Endothelial cell of umbilical vein (primary cell): ENCODE measurements around the gene NADK. TPM values are rescaled to one million over a fixed set of nuclear protein-coding genes. Genes with fewer than 3 reads are reported as not detected.

Experiments used
- BruUV-seq: library from RNA; stranded (reverse); fragments of 400-500 nt; replicated peaks from 2 replicates; lab custom pipeline; 2021; lab: Mats Ljungman, UMichigan
- CTCF ChIA-PET: fragments of 300-600, 350-600 bp; sonication (Branson Sonifier 250); formaldehyde crosslinking; loops from one replicate; lab custom pipeline; 2021; ENCODE audit warnings: antibody characterized with exemption, inconsistent platforms; lab: Charles Lee
- POLR2A ChIA-PET: fragments of 300-600, 350-600 bp; sonication (Branson Sonifier 250); formaldehyde crosslinking; loops from one replicate; lab custom pipeline; 2021; ENCODE audit warnings: antibody characterized with exemption, inconsistent platforms; lab: Charles Lee
- DNase-seq: peaks from one replicate; pipeline ENCODE4 v3.0.0-alpha.2; 2011; ENCODE audit warnings: low read depth, low spot score
- FAIRE-seq: peaks from 2 replicates; lab custom pipeline; 2011; peaks lifted over from hg19 to GRCh38; lab: Jason Lieb, UNC
- H2AFZ ChIP-seq: 2 replicates; pipeline ENCODE4 v1.6.0; 2012; ENCODE audit warnings: low read depth, low read length, control low read depth, inconsistent platforms
- H3K27ac ChIP-seq: 2 replicates; pipeline ENCODE4 v1.5.1; 2011; ENCODE audit warnings: low read depth, mild to moderate bottlenecking, control low read depth, low read length, moderate library complexity; ENCODE audit not compliant: insufficient read depth
- H3K27me3 ChIP-seq, 2 experiments: 2 replicates each; pipeline versions ENCODE4 v1.6.0 to v1.6.1; 2011; ENCODE audit warnings: low read length in 2 of 2, mixed read lengths in 1 of 2; ENCODE audit not compliant: control insufficient read depth in 2 of 2, insufficient read depth in 2 of 2
- H3K36me3 ChIP-seq, 2 experiments: 2 replicates in 1 of 2; 3 replicates in 1 of 2; pipeline ENCODE4 v1.5.1; 2011; ENCODE audit warnings: low read length in 2 of 2, mild to moderate bottlenecking in 1 of 2, moderate library complexity in 1 of 2; ENCODE audit not compliant: control insufficient read depth in 2 of 2, insufficient read depth in 2 of 2; ENCODE audit errors: extremely low read depth in 1 of 2
- H3K4me1 ChIP-seq: 3 replicates; pipeline ENCODE4 v1.5.1; 2011; ENCODE audit warnings: mild to moderate bottlenecking, low read length; ENCODE audit not compliant: control insufficient read depth, insufficient read depth; ENCODE audit errors: extremely low read depth
- H3K4me2 ChIP-seq: 2 replicates; pipeline ENCODE4 v1.6.1; 2011; ENCODE audit warnings: low read length, control low read depth, mixed read lengths; ENCODE audit not compliant: insufficient read depth
- H3K4me3 ChIP-seq, 3 experiments: fragments of 200-600 bp in 1 of 3; sonication (generic), shearing (Covaris generic) in 1 of 3; replicated peaks in 1 of 3; 2 replicates each; pipeline ENCODE4 v1.5.1; 2011 to 2016; ENCODE audit warnings: control low read depth in 3 of 3, low read length in 3 of 3, mild to moderate bottlenecking in 2 of 3, inconsistent platforms in 1 of 3, low read depth in 1 of 3, moderate library complexity in 1 of 3; ENCODE audit not compliant: insufficient read depth in 1 of 3
- H3K79me2 ChIP-seq: 2 replicates; pipeline ENCODE4 v1.6.0; 2012; ENCODE audit warnings: low read length, inconsistent platforms; ENCODE audit not compliant: control insufficient read depth, insufficient read depth
- H3K9ac ChIP-seq: replicated peaks from 2 replicates; pipeline ENCODE3; 2011; ENCODE audit warnings: low read length, control low read depth; ENCODE audit not compliant: insufficient read depth; ENCODE audit errors: extremely low read depth
- H3K9me1 ChIP-seq: replicated peaks from 3 replicates; pipeline ENCODE4 v1.6.0; 2011; ENCODE audit warnings: mild to moderate bottlenecking, low read length; ENCODE audit not compliant: control insufficient read depth, insufficient read depth; ENCODE audit errors: extremely low read depth
- H3K9me3 ChIP-seq: replicated peaks from 2 replicates; pipeline ENCODE4 v1.5.1; 2012; ENCODE audit warnings: low read length, inconsistent platforms; ENCODE audit not compliant: control insufficient read depth, insufficient read depth
- H4K20me1 ChIP-seq: replicated peaks from 2 replicates; pipeline ENCODE3; 2011; ENCODE audit warnings: mild to moderate bottlenecking, low read length; ENCODE audit not compliant: control insufficient read depth, insufficient read depth; ENCODE audit errors: extremely low read depth
- CTCF ChIP-seq, 2 donors: IDR thresholded peaks; 1 replicate in 1 of 2; 2 replicates in 1 of 2; pipeline ENCODE4 v1.5.1; 2011; ENCODE audit warnings: low read length in 2 of 2, mild to moderate bottlenecking in 2 of 2, moderate library complexity in 2 of 2, control low read depth in 1 of 2, inconsistent platforms in 1 of 2, low read depth in 1 of 2; ENCODE audit not compliant: insufficient read depth in 1 of 2; ENCODE audit errors: extremely low read depth in 1 of 2
- EZH2 ChIP-seq: IDR thresholded peaks from 2 replicates; pipeline ENCODE4 v1.6.1; 2012; ENCODE audit warnings: borderline replicate concordance, low read depth, mild to moderate bottlenecking, moderate library complexity, low read length, inconsistent platforms; ENCODE audit not compliant: severe bottlenecking
- FOS ChIP-seq: IDR thresholded peaks from 2 replicates; pipeline ENCODE4 v1.6.1; 2011; ENCODE audit warnings: mild to moderate bottlenecking, low read length, moderate library complexity, borderline replicate concordance; ENCODE audit not compliant: insufficient read depth
- GATA2 ChIP-seq: IDR thresholded peaks from 2 replicates; pipeline ENCODE4 v1.7.0; 2011; ENCODE audit warnings: low read depth, mild to moderate bottlenecking, moderate library complexity, mixed read lengths, low read length; ENCODE audit not compliant: insufficient read length, insufficient read depth
- JUN ChIP-seq: IDR thresholded peaks from 2 replicates; pipeline ENCODE4 v1.6.1; 2011; ENCODE audit warnings: borderline replicate concordance, low read depth; ENCODE audit not compliant: insufficient read length, insufficient read depth
- MYC ChIP-seq: IDR thresholded peaks from one replicate; pipeline ENCODE4 v1.6.1; 2011; ENCODE audit warnings: mild to moderate bottlenecking, low read depth, low read length
- POLR2A ChIP-seq: IDR thresholded peaks from 2 replicates; pipeline ENCODE4 v1.6.1; 2012; ENCODE audit warnings: low read depth, mild to moderate bottlenecking, control low read depth, low read length
- POLR2AphosphoS5 ChIP-seq: IDR thresholded peaks from 2 replicates; pipeline ENCODE4 v1.6.1; 2012; ENCODE audit warnings: low read depth, mild to moderate bottlenecking, control low read depth, low read length, moderate library complexity; ENCODE audit not compliant: insufficient read depth
- dilution Hi-C: fragments of 300-500 bp; cut with MboI; formaldehyde crosslinking; loops from one replicate; pipeline ENCODE4 v1.15.0; 2019; ENCODE audit warnings: low sequenced_read_pairs; ENCODE audit not compliant: extremely low pct_ligation_motif_present
- intact Hi-C: fragments of 100-400 bp; cut with micrococcal nuclease; formaldehyde crosslinking; loops from one replicate; pipeline ENCODE4 v1.10.0; 2022
- polyA plus RNA-seq, 4 experiments: library from polyadenylated mRNA; depleted of rRNA in 3 of 4; stranded (reverse) in 3 of 4; unstranded in 1 of 4; fragments of >200 nt; gene quantifications; 2 replicates each; pipeline versions ENCODE4 v1.2.1 to v1.2.3, GENCODE V29; 2011 to 2012; ENCODE audit warnings: missing spikeins in 1 of 4
- total RNA-seq: library from RNA; stranded (reverse); gene quantifications from 2 replicates; pipeline ENCODE4 v1.2.3, GENCODE V29; 2021
- TF ChIP-seq, protein P1 (sequence below): IDR thresholded peaks from 2 replicates; pipeline ENCODE4 v1.6.1; 2011; ENCODE audit not compliant: insufficient read depth, insufficient read length

Gene NADK
- total and polyA plus RNA-seq, 2 donors (not counting 3 experiments of a cell fraction or from before 2014, with no cell fraction given) = 68.5 to 88.8 TPM

DNA sequence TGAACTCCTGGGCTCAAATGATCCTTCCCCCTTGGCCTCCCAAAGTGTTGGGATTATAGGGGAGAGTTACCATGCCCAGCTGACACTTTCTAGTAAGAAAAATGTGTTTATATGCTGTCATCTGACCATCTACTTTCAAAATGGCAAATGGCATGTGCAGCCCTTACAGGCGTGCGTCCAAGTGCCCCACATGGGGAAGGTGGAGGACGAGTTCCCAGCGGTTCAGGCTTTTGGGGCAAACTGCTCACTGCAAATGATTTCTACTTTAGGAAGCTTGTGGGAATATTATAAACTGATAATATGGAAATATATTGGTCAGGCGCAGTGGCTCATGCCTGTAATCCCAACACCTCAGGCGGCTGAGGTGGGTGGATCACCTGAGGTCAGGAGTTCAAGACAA lies 41.5 kb upstream of the NADK start:
- H3K4me1 ChIP-seq = no peaks in the 10 kb centered on the region
- no TSS peak for BruUV-seq
- H4K20me1 ChIP-seq = no peaks in the 10 kb centered on the region
- no peak overlapping the region for H3K4me2 ChIP-seq
- DNase-seq (no peak), FAIRE-seq (no peak)
- H3K79me2 ChIP-seq = peaks cover 70% of the 10 kb centered on the region
- CTCF ChIA-PET = interaction anchor here (0.9 kb wide), 1 partner anchor 89 kb away, joined by 3 read pairs; no protein-coding TSS in a partner anchor
- intact Hi-C loops = no loop called here
- no peaks in the 10 kb centered on the region for H3K9me3 ChIP-seq
- dilution Hi-C loops = no loop called here
- H3K27ac ChIP-seq = no peak overlapping the region
- no peaks in the 10 kb centered on the region for H3K27me3 ChIP-seq
- H3K4me3 ChIP-seq = no peak overlapping the region
- H3K9me1 ChIP-seq = no peaks in the 10 kb centered on the region
- H3K9ac ChIP-seq = no peak overlapping the region
- TF ChIP-seq CTCF (IDR thresholded peaks at IDR 0.05; ENCODE audit: extremely low read depth in 1 of 2, insufficient read depth in 1 of 2, low read depth in 1 of 2, low read length in 2 of 2) (no peak), JUN (no peak), MYC (no peak), POLR2A (no peak), FOS (no peak)
- H2AFZ ChIP-seq = no peak overlapping the region
- H3K36me3 ChIP-seq = peaks cover 23 to 25% of the 10 kb centered on the region in 2 experiments
- POLR2A ChIA-PET = interaction anchor here (0.6 kb wide), 1 partner anchor 16 kb away, joined by 11 read pairs; no protein-coding TSS in a partner anchor

DNA sequence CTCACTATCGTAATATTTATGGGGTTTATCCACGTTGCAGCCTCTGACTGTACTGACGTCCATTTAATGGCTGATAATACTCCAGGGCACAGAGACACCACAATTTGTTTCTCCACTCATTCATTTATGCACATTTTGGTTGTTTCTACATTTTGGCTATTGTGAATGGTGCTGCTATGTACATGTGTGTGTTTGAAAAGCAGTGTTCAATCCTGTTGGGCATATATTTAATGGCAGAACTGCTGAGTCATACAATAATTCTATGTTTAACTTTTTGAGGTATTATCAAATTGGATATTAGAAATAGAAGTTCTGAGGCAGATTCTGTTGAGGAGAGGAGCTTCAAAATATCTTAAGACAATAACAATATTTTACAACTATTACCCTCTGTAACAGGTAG lies 39.0 kb upstream of the NADK start:
- DNase-seq (no peak), FAIRE-seq (no peak)
- no peak for TF ChIP-seq JUN
- TF ChIP-seq, protein P1, sequence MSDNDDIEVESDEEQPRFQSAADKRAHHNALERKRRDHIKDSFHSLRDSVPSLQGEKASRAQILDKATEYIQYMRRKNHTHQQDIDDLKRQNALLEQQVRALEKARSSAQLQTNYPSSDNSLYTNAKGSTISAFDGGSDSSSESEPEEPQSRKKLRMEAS = no peak
- TF ChIP-seq FOS = no peak
- no peak for TF ChIP-seq POLR2AphosphoS5
- TF ChIP-seq MYC = no peak
- TF ChIP-seq POLR2A = no peak
- TF ChIP-seq GATA2 = no peak
- TF ChIP-seq CTCF (IDR thresholded peaks at IDR 0.05; ENCODE audit: extremely low read depth in 1 of 2, insufficient read depth in 1 of 2, low read depth in 1 of 2, low read length in 2 of 2) = no peak
- TF ChIP-seq EZH2 = no peak
- Histone ChIP-seq H4K20me1 (no peaks in the 10 kb centered on the region), H2AFZ (no peak overlapping the region), H3K9ac (no peak overlapping the region), H3K79me2 (peaks cover 73% of the 10 kb centered on the region), H3K27me3 (no peaks in the 10 kb centered on the region), H3K4me2 (no peak overlapping the region), H3K27ac (no peak overlapping the region), H3K9me1 (no peaks in the 10 kb centered on the region), H3K36me3 (peaks cover 22 to 23% of the 10 kb centered on the region in 2 experiments), H3K4me1 (no peaks in the 10 kb centered on the region), H3K9me3 (no peaks in the 10 kb centered on the region), H3K4me3 (no peak overlapping the region)
- dilution Hi-C loops (no loop called here), intact Hi-C loops (no loop called here)
- ChIA-PET POLR2A (no interaction called here), CTCF (no interaction called here)
- BruUV-seq = no TSS peak
